Osteoblast (primary cell): Measurements from ENCODE around the gene TRPM5. TPM values are rescaled to one million over a fixed set of nuclear protein-coding genes. Genes with fewer than 3 reads are reported as not detected.

Source experiments
- DNase-seq: peaks from one replicate; pipeline ENCODE4 v3.0.0; 2011; ENCODE audit warnings: low spot score, mixed read lengths; ENCODE audit not compliant: insufficient read length; ENCODE audit errors: missing footprints
- H2AFZ ChIP-seq: 2 replicates; pipeline ENCODE4 v1.6.0; 2011; ENCODE audit warnings: mild to moderate bottlenecking, low read length
- H3K27ac ChIP-seq: 2 replicates; pipeline ENCODE4 v1.5.1; 2011; ENCODE audit warnings: mild to moderate bottlenecking, low read depth, low read length, moderate library complexity
- H3K27me3 ChIP-seq: 2 replicates; pipeline ENCODE4 v1.6.0; 2012; ENCODE audit warnings: mild to moderate bottlenecking, control low read depth, inconsistent platforms, low read length, moderate library complexity; ENCODE audit not compliant: insufficient read depth
- H3K36me3 ChIP-seq: 2 replicates; pipeline ENCODE4 v1.5.1; 2011; ENCODE audit warnings: mild to moderate bottlenecking, low read length, control low read depth, moderate library complexity; ENCODE audit not compliant: insufficient read depth
- H3K4me1 ChIP-seq: 2 replicates; pipeline ENCODE4 v1.5.1; 2011; ENCODE audit warnings: mild to moderate bottlenecking, low read length, control low read depth, moderate library complexity; ENCODE audit not compliant: insufficient read depth
- H3K4me2 ChIP-seq: 2 replicates; pipeline ENCODE4 v1.6.0; 2011; ENCODE audit warnings: mild to moderate bottlenecking, low read length; ENCODE audit not compliant: insufficient read depth
- H3K4me3 ChIP-seq: fragments of 200-600 bp; sonication (generic); 3 replicates; pipeline ENCODE4 v1.5.1; 2012; ENCODE audit warnings: mild to moderate bottlenecking, low read length, inconsistent platforms; ENCODE audit not compliant: insufficient read depth
- H3K79me2 ChIP-seq: 2 replicates; pipeline ENCODE4 v1.6.0; 2012; ENCODE audit warnings: mild to moderate bottlenecking, low read length, control low read depth, inconsistent platforms; ENCODE audit not compliant: insufficient read depth
- H3K9me3 ChIP-seq: 2 replicates; pipeline ENCODE4 v1.5.1; 2011; ENCODE audit warnings: low read depth, low read length, control low read depth
- H4K20me1 ChIP-seq: 2 replicates; pipeline ENCODE4 v1.6.0; 2012; ENCODE audit warnings: mild to moderate bottlenecking, low read length, control low read depth; ENCODE audit not compliant: insufficient read depth
- CTCF ChIP-seq: IDR thresholded peaks from 2 replicates; pipeline ENCODE4 v1.5.1; 2011; ENCODE audit warnings: mild to moderate bottlenecking, low read depth, low read length, moderate library complexity; ENCODE audit errors: extremely low read depth
- total RNA-seq: library from RNA; depleted of rRNA; stranded (reverse); fragments of >200 nt; gene quantifications from 2 replicates; pipeline ENCODE4 v1.2.3, GENCODE V29; 2012

TRPM5 gene
- total RNA-seq, 1 donor: not detected

- Histone ChIP-seq H4K20me1 (no peaks in the 10 kb centered on the region), H3K79me2 (no peaks in the 10 kb centered on the region), H3K36me3 (no peaks in the 10 kb centered on the region), H3K4me2 (no peak overlapping the region), H3K27ac (no peak overlapping the region), H3K4me3 (no peak overlapping the region), H3K9me3 (no peaks in the 10 kb centered on the region), H3K27me3 (peaks cover 6% of the 10 kb centered on the region), H2AFZ (no peak overlapping the region), H3K4me1 (no peaks in the 10 kb centered on the region)
- no peak for TF ChIP-seq CTCF
- DNase-seq: peak; percentile 64
These were observed 8.9 kb downstream of the TRPM5 start for GRCh38 chr11:2435288-2436012.

DNA sequence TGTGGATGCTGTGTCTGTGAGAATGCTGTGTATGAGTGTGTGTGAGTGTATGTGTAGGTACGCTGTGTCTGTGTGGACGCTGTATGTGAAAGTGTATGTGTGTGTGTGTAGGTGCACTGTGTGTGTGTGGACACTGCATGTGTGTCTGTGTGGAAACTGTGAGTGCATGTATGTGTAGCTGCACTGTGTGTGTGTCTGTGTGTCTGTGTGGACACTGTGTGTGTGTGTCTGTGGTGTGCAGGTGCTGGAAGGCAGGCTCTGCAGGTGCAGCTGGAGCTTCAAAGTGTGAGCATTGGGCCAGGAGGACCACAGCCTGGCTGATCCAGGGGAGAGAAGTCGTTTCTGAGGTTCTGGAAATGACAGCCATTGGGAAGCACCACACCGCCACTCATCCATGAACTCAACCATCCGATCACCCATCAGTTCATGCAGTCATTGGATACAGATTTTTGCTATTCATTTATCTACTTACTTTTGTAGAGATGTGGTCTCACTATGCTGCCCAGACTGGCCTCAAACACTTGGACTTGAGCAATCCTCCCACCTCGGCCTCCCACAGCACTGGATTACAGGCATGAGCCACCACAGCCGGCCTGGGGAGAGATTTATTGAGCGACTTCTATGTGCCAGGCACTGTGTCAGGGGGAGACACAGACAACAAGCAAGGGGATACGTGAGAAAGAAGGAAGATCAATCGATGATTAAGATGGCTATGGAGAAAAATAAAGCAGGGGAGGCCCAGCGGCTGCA lies 9.6 kb downstream of the TRPM5 start:
- H3K36me3 ChIP-seq: no peaks in the 10 kb centered on the region
- H3K79me2 ChIP-seq: no peaks in the 10 kb centered on the region
- H3K27ac ChIP-seq: no peak overlapping the region
- H3K27me3 ChIP-seq: peaks cover 6% of the 10 kb centered on the region
- no peaks in the 10 kb centered on the region for H3K9me3 ChIP-seq
- DNase-seq: peak; percentile 48
- H2AFZ ChIP-seq: no peak overlapping the region
- no peak for TF ChIP-seq CTCF
- no peaks in the 10 kb centered on the region for H4K20me1 ChIP-seq
- no peaks in the 10 kb centered on the region for H3K4me1 ChIP-seq
- no peak overlapping the region for H3K4me3 ChIP-seq
- no peak overlapping the region for H3K4me2 ChIP-seq

DNA sequence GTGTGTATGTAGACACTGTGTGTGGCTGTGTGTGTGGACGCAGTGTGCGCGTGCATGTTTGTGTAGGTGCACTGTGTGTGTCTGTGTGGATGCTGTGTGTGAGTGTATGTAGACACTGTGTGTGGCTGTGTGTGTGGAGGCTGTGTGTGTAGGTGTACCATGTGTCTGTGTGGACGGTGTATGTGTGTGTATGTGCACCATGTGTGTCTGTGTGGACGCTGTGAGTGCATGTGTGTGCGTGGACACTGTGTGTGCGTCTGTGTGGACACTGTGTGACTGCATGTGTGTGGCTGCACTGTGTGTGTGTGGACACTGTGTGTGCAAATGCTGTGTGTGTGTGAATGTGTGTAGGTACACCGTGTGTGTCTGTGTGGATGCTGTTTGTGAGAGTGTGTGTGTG lies 10.3 kb downstream of the TRPM5 start:
- H3K27me3 ChIP-seq: peaks cover 6% of the 10 kb centered on the region
- H3K27ac ChIP-seq: no peak overlapping the region
- H3K4me3 ChIP-seq: no peak overlapping the region
- H2AFZ ChIP-seq: no peak overlapping the region
- DNase-seq: peak; percentile 6
- H4K20me1 ChIP-seq: no peaks in the 10 kb centered on the region
- TF ChIP-seq CTCF: no peak
- H3K36me3 ChIP-seq: no peaks in the 10 kb centered on the region
- no peaks in the 10 kb centered on the region for H3K79me2 ChIP-seq
- no peak overlapping the region for H3K4me2 ChIP-seq
- H3K4me1 ChIP-seq: no peaks in the 10 kb centered on the region
- H3K9me3 ChIP-seq: no peaks in the 10 kb centered on the region
